Measurements from ENCODE around the gene TBPL2. TPM values are rescaled to one million over a fixed set of nuclear protein-coding genes. Genes with fewer than 3 reads are reported as not detected.

TBPL2 gene
- total RNA-seq, 1 donor from 2014 or later: not detected

GRCh38 chr14:55441286-55441685 is 870 bp upstream of the TBPL2 start:
- no peak overlapping the region for H3K27ac ChIP-seq
- H3K4me1 ChIP-seq: peaks cover under 1% of the 10 kb centered on the region
- intact Hi-C loops (cut with DNase I): loop anchor here (5.0 kb wide), 1 partner anchor 1041 kb away; no protein-coding TSS in a partner anchor
- H3K9me3 ChIP-seq: no peaks in the 10 kb centered on the region
- no peaks in the 10 kb centered on the region for H3K27me3 ChIP-seq
- no peaks in the 10 kb centered on the region for H3K36me3 ChIP-seq
- TF ChIP-seq CTCF (IDR thresholded peaks at IDR 0.05) (no peak), POLR2A (IDR thresholded peaks at IDR 0.05) (no peak), POLR2AphosphoS5 (IDR thresholded peaks at IDR 0.05; ENCODE audit: insufficient read depth in 1 of 2, low read depth in 1 of 2) (no peak)
- H3K4me3 ChIP-seq: no peak overlapping the region
- DNase-seq (ENCODE audit: extremely low spot score in 2 of 2): no peak

GRCh38 chr14:55438066-55438683 is 2.2 kb downstream of the TBPL2 start:
- H3K4me3 ChIP-seq: no peak overlapping the region
- TF ChIP-seq POLR2AphosphoS5 (IDR thresholded peaks at IDR 0.05; ENCODE audit: insufficient read depth in 1 of 2, low read depth in 1 of 2) (no peak), CTCF (IDR thresholded peaks at IDR 0.05) (peak in 1 of 3 experiments; percentile 33), POLR2A (IDR thresholded peaks at IDR 0.05) (no peak)
- no peaks in the 10 kb centered on the region for H3K4me1 ChIP-seq
- intact Hi-C loops (cut with DNase I): loop anchor here (10.0 kb wide), 1 partner anchor 183 kb away; no protein-coding TSS in a partner anchor
- no peaks in the 10 kb centered on the region for H3K27me3 ChIP-seq
- no peaks in the 10 kb centered on the region for H3K36me3 ChIP-seq
- peak in 1 of 2 donors; percentile 25 for DNase-seq (ENCODE audit: extremely low spot score in 2 of 2)
- H3K27ac ChIP-seq: no peak overlapping the region
- no peaks in the 10 kb centered on the region for H3K9me3 ChIP-seq

GRCh38 chr14:55436931-55437330 is 3.5 kb downstream of the TBPL2 start:
- Histone ChIP-seq H3K27ac (no peak overlapping the region), H3K9me3 (no peaks in the 10 kb centered on the region), H3K4me1 (no peaks in the 10 kb centered on the region), H3K4me3 (no peak overlapping the region), H3K36me3 (no peaks in the 10 kb centered on the region), H3K27me3 (no peaks in the 10 kb centered on the region)
- intact Hi-C loops (cut with DNase I): loop anchor here (10.0 kb wide), 1 partner anchor 182 kb away; no protein-coding TSS in a partner anchor
- DNase-seq (ENCODE audit: extremely low spot score in 2 of 2): no peak
- TF ChIP-seq POLR2AphosphoS5 (IDR thresholded peaks at IDR 0.05; ENCODE audit: insufficient read depth in 1 of 2, low read depth in 1 of 2) (no peak), CTCF (IDR thresholded peaks at IDR 0.05) (no peak), POLR2A (IDR thresholded peaks at IDR 0.05) (no peak)

- Histone ChIP-seq H3K4me1 (no peaks in the 10 kb centered on the region), H3K27me3 (no peaks in the 10 kb centered on the region), H3K4me3 (no peak overlapping the region), H3K36me3 (no peaks in the 10 kb centered on the region), H3K9me3 (no peaks in the 10 kb centered on the region), H3K27ac (no peak overlapping the region)
- intact Hi-C loops (cut with DNase I): loop anchor here (10.0 kb wide), 1 partner anchor 182 kb away; no protein-coding TSS in a partner anchor
- DNase-seq (ENCODE audit: extremely low spot score in 2 of 2): no peak
- TF ChIP-seq POLR2A (IDR thresholded peaks at IDR 0.05) (no peak), CTCF (IDR thresholded peaks at IDR 0.05) (no peak), POLR2AphosphoS5 (IDR thresholded peaks at IDR 0.05; ENCODE audit: insufficient read depth in 1 of 2, low read depth in 1 of 2) (no peak)
Observed at GRCh38 chr14:55436519-55436918, 3.9 kb downstream of the TBPL2 start.

- intact Hi-C loops (cut with DNase I): loop anchor here (10.0 kb wide), 1 partner anchor 180 kb away; no protein-coding TSS in a partner anchor
- no peak for DNase-seq (ENCODE audit: extremely low spot score in 2 of 2)
- TF ChIP-seq CTCF (IDR thresholded peaks at IDR 0.05): no peak
- no peak for TF ChIP-seq POLR2AphosphoS5 (IDR thresholded peaks at IDR 0.05; ENCODE audit: insufficient read depth in 1 of 2, low read depth in 1 of 2)
- TF ChIP-seq POLR2A (IDR thresholded peaks at IDR 0.05): no peak
- Histone ChIP-seq H3K27ac (no peak overlapping the region), H3K9me3 (no peaks in the 10 kb centered on the region), H3K4me1 (no peaks in the 10 kb centered on the region), H3K4me3 (no peak overlapping the region), H3K27me3 (no peaks in the 10 kb centered on the region), H3K36me3 (no peaks in the 10 kb centered on the region)
Observed at GRCh38 chr14:55434805-55435174, 5.6 kb downstream of the TBPL2 start.
